HG03097 (cell line): ENCODE results near the gene AKAP11.

ENCODE experiments used
- ATAC-seq: cut with Tn5 transposase; IDR thresholded peaks from one replicate; pipeline ENCODE4 v1.9.1; 2021; ENCODE audit not compliant: unreplicated experiment, low FRiP score

The AKAP11 gene

DNA sequence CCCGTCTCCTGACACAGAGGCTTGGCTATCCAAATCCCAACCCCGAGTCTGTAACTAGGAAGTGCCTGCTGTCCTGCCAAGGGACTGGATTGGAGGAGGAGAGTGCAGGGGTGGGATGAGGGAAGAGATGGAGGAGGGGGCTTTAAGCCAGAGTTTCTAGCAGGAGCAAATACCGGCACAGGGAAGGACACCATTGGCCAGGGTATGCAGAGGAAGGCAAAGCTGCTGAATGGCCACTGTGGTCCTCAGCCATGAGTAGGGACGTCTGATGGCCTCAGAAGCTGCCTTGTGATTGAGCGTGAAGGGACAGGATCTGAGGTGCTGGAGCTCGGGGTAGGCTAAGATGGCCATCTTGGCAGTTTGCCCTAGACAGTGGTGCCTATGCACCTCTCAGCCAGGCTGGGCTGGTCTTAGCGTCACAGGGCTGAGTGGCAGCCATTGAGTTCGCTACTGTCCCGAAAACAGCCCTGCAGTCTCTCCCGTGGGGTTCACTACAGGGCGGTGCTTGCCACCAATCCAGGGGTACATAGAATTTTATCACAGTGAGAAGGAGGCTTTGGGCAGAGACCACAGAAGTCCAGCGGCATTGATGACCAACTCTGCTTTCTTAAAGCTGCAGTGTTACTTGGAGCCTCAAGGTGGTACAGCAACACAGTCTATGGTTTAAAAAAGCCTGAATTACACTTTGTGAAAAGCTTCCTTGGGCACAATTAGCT lies 61.8 kb downstream of the AKAP11 start:
- no peak for ATAC-seq

DNA sequence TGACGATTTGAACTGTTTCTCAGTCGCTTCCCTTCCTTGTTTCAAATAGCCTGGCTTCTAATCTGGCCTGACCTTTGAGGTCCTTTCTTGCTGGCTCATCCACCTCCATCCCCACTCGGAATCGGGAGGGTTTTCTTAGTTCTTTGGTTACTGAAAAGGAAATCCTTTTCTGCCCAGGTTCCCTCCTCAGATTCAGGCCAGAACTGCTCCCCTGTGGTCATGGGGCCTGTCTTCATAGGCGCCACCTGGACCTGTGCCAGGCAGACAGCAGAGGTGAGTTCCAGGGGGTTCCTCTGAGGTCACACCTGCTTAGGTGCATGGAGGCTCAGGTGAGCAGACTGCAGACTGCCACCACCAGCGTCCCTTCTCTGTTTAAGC lies 62.4 kb downstream of the AKAP11 start:
- ATAC-seq = no peak

DNA sequence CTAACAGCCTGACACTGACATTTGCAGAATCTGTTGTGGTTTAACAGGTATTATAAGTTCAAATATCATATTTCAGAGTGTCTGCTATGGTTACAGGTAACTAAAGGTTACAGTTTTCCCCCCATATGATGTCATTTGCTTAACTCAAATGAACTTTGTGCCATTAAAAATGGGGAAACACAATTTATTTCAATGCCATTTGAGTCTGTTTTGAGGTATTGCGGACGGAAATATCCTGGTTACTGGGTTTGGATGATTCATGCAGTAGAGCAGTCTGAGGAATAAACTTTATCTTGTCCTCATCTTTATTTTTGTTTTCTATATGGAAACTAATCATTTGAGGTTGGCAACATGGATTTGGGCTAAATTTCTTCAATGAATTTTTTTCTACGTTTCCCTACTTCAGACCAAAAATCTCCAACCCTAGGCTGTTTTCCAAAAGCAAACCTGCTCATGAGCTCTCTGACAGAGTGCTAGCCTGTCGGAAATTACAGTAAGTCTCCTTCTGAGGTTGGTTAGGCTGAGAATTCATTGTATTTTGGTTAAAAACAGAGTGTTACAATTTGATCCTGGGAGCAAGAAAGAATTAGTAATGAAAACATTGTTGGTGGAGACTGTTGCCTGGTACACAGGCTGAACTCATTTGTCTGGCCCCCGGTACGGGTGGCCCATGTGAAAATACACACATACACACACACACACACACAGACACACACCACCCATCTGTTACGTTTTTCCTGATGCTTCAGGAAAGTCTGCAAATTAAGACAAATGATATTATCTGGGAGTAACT lies 66.1 kb downstream of the AKAP11 start:
- no peak for ATAC-seq

DNA sequence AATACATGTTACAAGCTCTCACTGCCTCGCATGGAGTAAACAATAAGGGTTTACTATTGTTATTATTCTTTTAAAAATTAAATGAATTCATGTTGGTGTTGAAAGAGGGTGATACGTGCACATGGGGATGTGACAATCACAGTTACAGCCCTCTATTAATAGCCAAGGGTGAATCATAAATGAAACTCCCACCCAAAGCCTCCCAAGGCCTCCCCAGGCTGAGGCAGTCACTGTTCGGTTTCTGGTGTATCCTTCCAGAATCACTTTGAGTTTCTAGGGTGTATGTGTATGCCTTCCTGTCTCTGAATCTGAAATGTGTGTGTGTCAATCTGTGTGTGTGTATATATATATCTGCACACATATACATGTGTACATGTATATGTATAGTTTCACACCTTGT lies 73.4 kb downstream of the AKAP11 start:
- ATAC-seq = no peak

DNA sequence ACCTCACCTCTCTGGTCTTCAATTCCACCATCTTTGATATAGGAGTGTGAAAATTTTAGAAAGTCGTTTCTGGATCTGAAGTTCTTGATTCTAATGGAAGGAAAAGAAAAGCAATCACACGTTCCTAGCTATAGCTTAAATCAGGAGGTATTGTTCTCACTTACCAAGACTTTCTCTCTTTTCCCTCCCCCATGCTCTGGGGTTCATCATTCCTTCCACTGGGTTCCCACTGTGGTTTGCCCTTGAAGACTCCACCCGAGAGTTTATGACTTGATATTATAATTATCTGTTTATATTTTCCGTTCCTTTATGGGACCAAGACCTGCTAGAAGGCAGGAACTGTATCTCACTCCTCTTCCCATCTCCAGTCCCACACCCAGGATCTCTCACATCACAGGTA lies 76.6 kb downstream of the AKAP11 start:
- no peak for ATAC-seq

DNA sequence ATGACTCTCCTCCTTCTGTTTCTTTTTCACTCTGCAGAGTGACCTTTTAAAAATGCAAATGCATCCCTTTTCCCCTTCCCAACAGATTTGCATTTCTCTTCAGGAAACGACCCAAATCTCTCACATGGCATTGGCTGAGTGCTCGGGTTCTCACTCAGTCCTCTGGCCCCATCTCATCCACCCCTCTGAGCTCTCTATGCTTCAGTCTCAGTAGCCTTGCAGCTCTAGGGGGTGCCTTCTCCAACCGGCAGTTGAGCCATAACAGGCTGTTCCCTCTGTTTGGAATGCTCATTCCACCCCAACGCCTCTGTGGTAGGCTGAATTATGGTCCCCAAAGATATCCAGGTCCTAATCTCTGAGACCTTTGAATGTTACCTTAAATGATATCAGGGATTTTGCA lies 78.2 kb downstream of the AKAP11 start:
- ATAC-seq = no peak

DNA sequence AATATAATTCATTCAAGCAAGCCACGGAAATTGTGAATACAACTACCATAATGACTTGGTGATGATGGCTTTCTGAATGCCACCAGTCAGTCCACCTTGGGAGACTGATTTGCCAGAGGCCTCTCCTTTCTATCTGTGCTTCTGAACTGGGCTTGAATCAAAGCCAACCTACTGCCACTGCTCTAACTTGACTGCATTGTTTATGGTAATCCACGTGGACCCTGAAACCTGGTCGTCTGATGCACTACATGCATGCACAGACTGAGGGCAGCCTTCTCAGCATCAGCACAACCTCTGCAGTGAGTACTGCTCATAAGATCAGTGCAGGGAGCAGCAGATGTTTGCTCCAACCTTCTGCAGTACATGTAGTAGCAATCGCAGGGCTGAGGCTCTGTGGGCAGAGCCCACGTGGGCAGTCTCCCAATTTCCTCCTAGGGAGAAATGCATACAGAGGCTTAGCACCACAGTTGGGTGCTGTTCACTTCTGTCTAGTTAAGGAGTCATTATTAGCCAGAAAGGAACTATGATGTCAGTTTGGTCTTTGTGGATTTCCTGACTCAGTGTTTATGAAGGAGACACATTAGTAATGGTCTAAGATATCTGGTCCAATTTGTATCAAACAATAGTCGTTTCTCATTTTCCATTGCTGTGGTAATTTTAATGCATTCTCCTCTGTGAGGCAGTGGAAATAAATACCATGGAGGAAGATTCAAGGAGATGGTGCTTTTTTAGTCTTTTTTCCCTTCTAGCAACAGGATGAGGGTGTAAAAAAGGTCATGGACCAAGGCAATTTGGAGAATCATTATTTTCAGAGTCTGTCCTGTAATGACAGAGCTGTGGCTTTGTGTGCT lies 82.5 kb downstream of the AKAP11 start:
- peak; percentile 74 for ATAC-seq

DNA sequence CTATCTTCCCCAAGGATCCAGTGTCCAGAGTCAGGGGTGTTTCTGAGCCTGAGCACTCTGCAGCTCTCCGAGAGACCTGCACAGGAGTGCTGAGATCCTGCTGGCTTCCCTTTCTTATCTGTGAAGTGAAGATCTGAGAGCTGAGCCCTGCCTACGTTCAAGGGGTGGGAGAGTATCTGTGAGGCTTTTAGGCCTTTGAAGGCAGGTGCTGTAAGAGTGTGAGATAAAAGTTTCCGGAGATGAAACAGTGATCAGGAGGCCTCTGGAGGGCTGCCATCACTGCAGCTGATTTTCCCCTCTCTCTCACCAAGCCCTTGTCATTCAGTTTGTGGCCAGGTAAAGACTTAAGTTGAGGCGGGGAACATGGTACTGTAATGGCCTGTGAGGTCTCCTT lies 83.1 kb downstream of the AKAP11 start:
- ATAC-seq = no peak

DNA sequence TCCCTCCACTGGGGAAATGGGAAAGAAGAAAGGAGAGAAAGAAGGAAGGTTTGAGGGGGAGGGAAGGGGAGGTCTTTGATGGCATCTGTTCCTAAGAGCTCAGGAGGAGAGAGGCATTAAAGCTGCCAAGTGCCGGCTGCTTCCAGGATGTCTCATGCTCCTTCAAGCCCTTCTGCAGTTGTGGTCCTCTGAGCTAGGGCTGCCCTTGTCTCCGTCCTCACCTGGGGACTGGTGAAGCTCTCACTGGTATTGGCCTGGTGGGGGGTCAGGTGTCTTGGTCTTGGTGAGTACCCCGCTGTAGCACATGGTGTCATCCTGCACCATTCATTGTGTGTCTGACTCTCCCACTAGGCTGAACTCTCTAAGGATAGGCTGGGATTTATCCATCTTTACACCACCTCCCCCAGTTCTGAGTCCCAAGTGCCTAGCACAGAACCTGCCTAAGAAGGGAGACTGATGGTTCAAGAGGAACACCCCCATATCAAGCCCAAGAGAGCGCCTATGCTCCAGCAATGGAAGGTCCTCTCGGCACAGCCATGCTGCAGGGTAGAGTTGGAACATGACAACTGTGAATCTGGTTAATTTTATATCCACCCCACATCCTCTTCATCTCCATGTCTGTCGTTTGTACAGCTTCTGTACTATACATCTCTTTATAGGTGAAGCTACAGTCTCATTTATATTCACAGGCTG lies 83.7 kb downstream of the AKAP11 start:
- no peak for ATAC-seq

DNA sequence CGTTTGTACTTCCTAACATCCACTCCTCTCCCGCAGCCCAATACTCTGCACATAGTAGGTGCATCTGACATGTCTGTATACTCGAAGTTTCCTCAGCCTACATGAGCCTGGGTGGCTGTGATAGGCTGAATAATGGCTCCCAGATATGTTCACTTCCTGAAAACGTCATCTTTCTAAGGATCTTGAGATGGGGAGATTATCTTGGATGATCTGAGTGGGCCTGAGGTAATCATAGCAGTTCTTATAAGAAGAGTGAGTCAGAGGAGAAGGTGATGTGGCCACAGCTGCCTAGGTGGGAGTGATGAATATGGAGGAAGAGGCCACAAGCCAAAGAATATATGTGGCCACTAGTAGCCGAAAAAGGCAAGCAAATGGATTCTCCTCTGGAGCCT lies 84.2 kb downstream of the AKAP11 start:
- no peak for ATAC-seq

DNA sequence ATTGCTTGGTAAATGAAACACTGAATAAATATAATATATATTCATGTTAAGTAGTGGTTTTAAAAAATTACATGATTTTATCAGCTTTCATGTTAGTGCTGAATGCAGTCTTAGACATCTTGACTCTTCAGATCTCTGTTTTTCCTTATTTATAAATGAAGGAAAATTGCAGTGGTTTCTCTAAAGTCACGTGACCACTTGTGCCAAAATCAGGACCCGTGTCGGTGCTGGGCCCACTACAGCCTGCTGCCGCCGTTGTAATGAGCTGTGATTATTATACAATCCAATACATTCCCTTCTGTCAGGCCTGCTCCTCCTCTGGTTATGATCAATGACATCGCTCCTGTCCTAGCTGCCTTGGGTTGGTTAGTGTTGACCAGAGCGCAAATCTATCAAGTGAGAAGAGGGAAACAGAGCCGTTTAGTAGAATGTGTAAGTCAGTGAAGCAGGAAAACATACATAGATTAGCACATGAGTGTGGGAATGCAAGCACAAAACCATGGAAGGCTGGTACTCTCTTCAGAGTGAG lies 88.2 kb downstream of the AKAP11 start:
- no peak for ATAC-seq

DNA sequence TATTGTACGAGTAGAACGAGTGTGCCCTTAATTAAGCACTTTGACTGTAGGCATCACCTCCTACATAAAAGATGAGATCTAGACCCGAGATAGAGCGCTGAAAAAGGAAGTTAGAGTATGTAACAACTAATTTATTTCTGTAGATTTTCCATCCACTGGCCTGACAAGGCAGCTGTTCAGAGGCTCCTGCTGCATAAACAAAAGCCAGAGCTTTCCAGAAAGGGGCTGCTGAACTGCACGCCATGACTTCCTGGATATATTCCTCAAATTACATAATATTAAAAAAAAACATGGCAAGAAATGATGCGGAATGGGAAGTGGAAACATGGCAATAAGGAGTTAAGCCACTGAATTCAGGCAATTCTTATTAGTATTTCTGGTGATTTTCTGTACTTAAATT lies 89.7 kb downstream of the AKAP11 start:
- ATAC-seq = no peak

DNA sequence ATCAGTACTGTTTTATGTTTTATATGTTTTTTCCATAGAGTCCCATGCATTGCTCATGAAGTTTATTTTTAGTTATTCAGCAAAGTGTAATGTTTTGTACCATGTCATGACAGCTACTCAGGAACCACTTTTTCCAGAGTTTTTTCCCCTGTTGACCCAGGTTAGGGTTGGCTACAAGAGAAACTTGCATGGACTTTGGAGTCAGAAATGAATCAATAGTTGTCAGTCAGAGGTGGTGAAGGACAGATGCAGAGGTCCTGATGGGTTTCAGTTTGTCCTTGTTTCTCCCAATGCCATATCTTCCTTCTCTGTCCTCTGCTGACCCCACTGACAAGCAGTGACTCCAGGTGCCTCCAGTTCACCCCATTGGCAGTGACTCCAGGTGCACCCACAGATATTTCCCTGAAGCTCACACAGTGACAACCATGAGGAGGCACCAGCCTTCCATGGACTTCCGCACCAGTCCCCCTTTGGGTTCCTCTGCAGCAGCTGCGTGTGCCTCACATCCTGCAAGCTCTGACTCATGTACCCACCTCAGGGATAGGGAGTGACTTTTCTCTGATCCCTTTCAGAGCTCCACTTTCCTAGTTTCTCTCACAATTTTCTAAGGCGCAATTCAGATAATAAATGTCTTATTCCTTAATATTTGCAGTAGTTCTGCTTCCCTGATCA lies 92.1 kb downstream of the AKAP11 start:
- ATAC-seq = no peak

DNA sequence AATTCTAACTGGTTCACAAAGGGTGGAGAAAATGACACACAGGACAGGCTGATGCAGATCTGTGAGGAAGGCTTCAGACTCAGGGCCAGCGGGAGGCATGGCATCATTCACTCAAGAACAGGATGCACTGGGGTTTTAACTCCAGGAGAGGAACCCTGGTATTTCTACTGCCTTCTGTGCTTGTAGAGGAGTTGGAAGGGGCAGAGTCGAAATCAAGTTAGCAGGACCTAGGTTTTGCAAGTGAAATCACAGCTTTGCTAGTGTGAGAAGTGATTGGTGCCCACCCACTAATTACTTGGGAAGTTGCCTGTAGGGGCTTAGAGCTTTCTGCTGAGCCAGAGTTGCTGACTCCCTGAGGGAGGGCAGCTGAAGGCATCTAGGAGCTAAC lies 92.7 kb downstream of the AKAP11 start:
- ATAC-seq = no peak

DNA sequence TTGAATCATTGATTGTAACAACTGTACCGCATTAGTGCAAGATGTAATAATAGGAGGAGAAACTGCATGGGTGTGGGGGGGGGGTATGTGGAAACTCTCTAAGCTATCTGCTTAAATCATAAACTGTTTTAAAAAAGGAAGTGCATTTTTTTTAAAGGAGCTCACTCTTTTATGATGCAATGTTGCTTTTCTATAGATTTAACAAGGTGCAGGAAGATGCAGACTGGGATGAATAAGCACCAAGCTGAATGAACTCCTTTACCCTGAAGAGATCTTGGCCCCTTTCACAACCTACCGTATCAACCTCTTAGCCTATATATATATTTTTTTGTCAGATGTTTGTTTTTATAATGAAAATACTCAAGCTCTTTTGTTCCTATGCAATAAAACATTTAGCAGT lies 95.9 kb downstream of the AKAP11 start:
- ATAC-seq = no peak

DNA sequence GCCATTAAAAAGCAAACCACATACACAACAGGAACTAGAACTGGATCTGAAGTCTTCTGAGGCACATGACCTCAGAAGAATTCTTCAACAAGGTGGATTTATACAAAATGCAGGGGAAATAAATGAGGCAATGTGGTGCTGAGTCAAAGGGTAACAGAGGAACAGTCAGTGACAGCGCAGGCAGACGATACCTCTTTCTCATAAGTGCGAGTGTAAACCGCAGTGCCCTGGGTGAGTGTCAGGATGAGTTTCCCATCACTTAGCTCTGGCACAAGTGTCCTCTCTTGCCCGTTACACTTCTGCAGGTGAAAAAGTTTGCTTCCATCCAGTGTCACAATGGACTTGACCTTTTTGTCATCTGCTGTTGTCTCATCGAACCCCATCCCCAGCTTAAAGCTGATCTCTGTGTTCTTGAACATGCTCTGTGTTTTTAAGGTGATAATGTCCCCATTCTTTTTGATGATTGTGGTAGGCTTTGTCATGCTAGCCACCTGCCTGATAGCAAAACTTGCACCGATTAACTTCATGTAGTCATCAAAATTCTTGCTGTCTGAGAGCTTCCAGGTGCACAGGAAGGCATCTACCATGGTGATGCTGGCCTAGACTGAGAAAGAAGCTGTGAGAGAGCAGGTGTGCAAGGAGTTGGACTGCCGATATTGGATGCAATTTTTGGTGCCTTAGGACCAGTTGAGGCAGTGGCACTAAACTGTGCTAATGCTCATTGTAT lies 97.3 kb downstream of the AKAP11 start:
- no peak for ATAC-seq

DNA sequence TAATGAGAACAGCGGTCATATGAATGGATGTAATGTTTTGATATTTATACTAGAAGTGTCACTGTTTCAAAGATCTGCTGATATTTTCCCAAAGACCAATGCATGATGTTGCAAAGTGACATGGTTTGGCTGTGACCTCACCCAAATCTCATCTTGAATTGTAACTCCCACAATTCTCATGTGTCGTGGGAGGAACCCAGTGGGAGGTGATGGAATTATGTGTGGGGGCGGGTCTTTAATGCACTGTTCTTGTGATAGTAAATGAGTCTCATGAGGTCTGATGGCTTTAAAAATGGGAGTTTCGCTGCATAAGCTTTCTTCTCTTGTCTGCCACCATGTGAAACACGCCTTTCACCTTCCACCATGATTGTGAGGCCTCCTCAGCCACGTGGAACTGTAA lies 98.3 kb downstream of the AKAP11 start:
- ATAC-seq = no peak
